ENCODE measurements around the gene ANKRD50.

The ANKRD50 gene

DNA sequence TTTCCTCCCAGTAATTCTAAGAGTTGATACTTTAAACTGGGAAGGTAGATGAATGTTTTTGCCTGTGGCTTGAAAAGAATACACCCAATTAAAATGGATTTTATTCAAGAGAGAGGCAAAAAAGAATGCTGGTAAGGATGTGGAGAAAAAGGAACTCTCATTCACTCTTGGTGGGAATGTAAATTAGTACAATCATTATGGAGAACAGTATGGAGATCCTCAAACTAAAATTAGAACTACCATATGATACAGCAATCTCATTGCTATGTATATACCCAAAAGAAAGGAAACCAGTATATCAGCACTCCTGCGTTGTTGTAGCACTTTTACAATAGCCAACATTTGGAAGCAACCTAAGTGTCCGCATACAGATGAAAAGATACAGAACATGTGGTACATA is 75.2 kb downstream of the ANKRD50 start:
- H3K4me3 ChIP-seq (ENCODE audit: low read length): no peak overlapping the region
- TF ChIP-seq ZNF274 (IDR thresholded peaks at IDR 0.05; ENCODE audit: low read depth, low read length): no peak

DNA sequence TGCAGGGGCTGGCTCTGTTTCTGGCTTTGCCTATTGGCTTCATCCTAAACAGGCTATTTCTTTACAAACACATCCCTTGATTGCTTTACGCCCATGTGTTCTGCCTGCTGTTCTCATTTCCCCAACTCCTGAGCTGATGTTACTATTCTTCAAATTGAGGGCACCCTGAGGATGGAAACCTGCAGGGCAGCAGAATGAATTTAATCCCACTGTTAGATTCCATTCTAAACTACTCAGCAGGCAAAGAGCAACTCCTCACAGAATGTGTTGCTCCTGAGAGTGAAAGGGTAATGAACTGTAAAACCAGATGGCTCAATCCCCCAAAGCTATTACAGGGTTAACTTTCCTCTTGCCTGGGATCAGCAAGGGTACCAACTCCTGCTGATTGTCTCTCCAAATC is 75.7 kb downstream of the ANKRD50 start:
- no peak overlapping the region for H3K4me3 ChIP-seq (ENCODE audit: low read length)

GRCh38 chr4:124635331-124635730 is 77.2 kb downstream of the ANKRD50 start:
- no peak for TF ChIP-seq ZNF274 (IDR thresholded peaks at IDR 0.05; ENCODE audit: low read depth, low read length)
- H3K4me3 ChIP-seq (ENCODE audit: low read length): no peak overlapping the region

More for the DNA sequence above, 75.7 kb downstream of the ANKRD50 start:
- TF ChIP-seq ZNF274 (IDR thresholded peaks at IDR 0.05; ENCODE audit: low read depth, low read length): no peak

GRCh38 chr4:124633285-124633941 is 79.1 kb downstream of the ANKRD50 start:
- TF ChIP-seq ZNF274 (IDR thresholded peaks at IDR 0.05; ENCODE audit: low read depth, low read length): no peak
- no peak overlapping the region for H3K4me3 ChIP-seq (ENCODE audit: low read length)

GRCh38 chr4:124632439-124632838 is 80.1 kb downstream of the ANKRD50 start:
- TF ChIP-seq ZNF274 (IDR thresholded peaks at IDR 0.05; ENCODE audit: low read depth, low read length): no peak

GRCh38 chr4:124631760-124632159 is 80.8 kb downstream of the ANKRD50 start:
- H3K4me3 ChIP-seq (ENCODE audit: low read length): no peak overlapping the region
- no peak for TF ChIP-seq ZNF274 (IDR thresholded peaks at IDR 0.05; ENCODE audit: low read depth, low read length)

More at GRCh38 chr4:124632439-124632838, 80.1 kb downstream of the ANKRD50 start:
- H3K4me3 ChIP-seq (ENCODE audit: low read length): no peak overlapping the region

GRCh38 chr4:124629681-124630080 is 82.9 kb downstream of the ANKRD50 start:
- TF ChIP-seq ZNF274 (IDR thresholded peaks at IDR 0.05; ENCODE audit: low read depth, low read length): no peak
- H3K4me3 ChIP-seq (ENCODE audit: low read length): no peak overlapping the region
